H1 (cell line): ENCODE measurements around the gene MMEL1. TPM values are rescaled to one million over a fixed set of nuclear protein-coding genes. Genes with fewer than 3 reads are reported as not detected.

Source experiments
- ATF3 ChIP-seq: IDR thresholded peaks from 2 replicates; pipeline ENCODE4 v1.6.1; 2011; ENCODE audit warnings: low read depth, mild to moderate bottlenecking, low read length; ENCODE audit not compliant: insufficient read depth
- RBBP5 ChIP-seq: IDR thresholded peaks from 2 replicates; pipeline ENCODE4 v1.7.1; 2012; ENCODE audit warnings: low read depth, mild to moderate bottlenecking, inconsistent platforms, low read length, moderate library complexity, borderline replicate concordance
- polyA plus RNA-seq, 7 experiments: library from polyadenylated mRNA; depleted of rRNA in 3 of 7; stranded (reverse) in 5 of 7; unstranded in 2 of 7; fragments of >200 nt in 5 of 7; fragments of 200-250 nt in 2 of 7; gene quantifications; 1 replicate in 5 of 7; 2 replicates in 1 of 7; 4 replicates in 1 of 7; pipeline versions ENCODE4 v1.2.1 to v1.2.3, GENCODE V29; 2011 to 2013; ENCODE audit warnings: missing spikeins in 2 of 7, mixed read lengths in 2 of 7
- total RNA-seq: library from RNA; stranded (reverse); fragmentation: NEBNext Ultra II Directional; extraction: Animal tissue kit (Norgen Biotek cat#: 25700); gene quantifications from 2 replicates; pipeline ENCODE4 v1.2.1, GENCODE V29; 2021

Gene MMEL1
- total and polyA plus RNA-seq, 2 of the 8 experiments (the other 6 are each of a cell fraction or from before 2014, with no cell fraction given) = 0.91 to 1.7 TPM

DNA sequence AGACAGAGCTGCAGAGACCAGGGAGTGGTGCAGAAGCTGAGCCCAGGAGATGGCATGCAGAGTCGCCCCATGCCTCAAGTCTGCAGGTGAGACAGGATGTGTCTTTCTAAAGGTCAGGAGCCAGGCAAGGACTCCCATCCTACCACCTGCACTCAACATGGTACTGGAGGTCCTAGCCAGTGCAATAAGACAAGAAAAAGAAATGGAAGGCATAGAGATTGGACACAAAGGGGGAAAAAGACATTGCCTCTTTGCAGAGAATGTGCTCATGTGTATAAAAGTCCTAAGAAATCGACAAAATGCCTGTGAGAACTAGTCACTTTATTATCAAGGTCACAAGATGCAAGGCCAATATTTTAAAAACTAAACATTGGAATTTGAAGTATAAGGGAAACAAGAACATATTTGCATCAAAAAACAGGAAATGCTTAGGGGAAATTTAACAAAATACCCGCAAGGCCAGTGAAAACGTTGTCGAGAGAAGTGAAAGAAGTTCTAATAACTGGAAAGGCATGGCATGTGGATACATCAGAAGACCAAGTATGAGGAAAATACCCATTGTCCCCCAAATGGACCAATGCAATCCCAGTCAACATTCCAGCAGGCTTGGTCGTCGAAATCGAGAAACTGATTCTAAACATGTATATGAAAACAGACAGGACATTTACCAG, 59.4 kb downstream of the MMEL1 start (continued):
- TF ChIP-seq ATF3 (no peak), RBBP5 (no peak)
